NCI-H1048 (cell line): ENCODE data around the gene OSBPL2.

Source experiments
- DNase-seq: peaks from one replicate; lab custom pipeline; 2025; lab: John Stamatoyannopoulos, UW

The OSBPL2 gene

DNA sequence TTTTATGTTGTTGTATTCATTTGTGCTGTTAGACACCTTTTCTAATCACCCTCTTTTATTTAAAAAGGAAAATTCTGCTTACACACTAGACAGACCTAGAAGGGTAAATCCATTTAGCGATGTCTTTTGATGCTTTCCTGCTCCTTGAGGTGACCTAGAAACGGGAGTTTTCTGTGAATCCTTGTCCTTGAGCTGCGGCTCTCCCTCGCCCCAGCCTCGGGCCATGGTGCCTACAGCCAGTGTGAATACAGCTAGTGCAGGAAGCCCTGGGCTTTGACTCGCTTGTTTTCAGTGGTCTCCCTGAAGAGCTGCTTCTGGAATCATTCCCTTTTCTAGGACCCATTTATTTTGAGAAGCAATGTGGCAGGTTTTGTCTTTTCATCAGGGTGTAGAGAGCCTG lies 46.8 kb downstream of the OSBPL2 start:
- DNase-seq: no peak

DNA sequence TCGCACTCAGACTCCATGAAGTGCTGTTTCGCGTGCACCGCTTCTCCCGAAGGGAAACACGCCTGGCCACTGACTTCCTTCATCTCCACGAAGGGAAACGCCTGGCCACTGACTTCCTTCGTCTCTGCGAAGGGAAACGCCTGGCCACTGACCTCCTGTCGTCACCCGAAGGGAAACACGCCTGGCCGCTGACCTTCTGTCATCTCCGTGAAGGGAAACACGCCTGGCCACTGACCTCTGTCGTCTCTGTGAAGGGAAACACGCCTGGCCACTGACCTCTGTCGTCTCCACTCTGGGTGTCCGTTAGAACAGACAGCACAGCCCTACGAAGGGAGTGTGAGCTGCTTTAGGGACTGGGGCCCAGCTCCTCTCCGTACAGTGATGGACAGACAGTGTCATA lies 47.4 kb downstream of the OSBPL2 start:
- DNase-seq: no peak

DNA sequence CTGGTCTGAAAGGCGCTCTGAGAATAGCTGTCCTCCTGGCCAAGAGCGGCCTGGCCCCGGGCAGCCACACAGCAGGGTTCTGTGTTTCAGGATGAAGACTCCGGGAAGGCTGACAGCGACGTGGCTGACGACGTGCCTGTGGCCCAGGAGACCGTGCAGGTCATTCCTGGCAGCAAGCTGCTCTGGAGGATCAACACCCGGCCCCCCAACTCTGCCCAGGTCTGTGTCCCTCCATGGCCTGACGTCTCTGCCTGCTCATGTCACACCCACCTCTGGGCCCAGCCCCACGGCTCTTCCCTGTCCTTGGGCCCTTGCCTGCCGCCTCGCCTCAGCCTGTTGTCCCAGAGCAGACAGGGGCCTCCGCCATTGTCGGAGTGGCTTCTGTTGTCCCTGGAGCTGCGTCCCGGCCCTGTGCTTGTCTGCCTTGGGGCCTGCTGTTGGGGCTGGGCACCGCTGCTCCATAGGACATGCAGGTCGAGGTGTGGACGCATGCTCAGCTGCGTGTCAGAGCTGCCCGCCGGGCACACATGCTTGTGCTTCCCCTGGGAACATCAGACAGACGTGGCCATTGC lies 48.3 kb downstream of the OSBPL2 start:
- no peak for DNase-seq

DNA sequence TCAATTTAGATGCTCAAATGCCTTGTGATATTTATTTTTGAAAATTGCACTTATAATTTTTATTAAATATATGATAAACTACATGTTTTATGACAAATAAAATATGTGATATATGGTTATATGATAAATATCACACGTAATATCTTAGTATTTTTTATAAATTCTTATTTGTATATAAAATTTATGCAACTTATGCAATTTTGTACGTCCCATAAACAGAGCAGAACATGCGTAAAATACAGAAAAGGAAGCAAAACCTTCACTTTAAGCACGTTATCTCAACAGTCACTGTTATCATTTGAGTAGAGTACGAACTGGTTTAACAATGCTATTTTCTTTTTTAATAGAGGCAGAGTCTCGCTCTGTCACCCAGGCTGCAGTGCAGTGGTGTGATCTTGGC lies 48.8 kb downstream of the OSBPL2 start:
- no peak for DNase-seq

DNA sequence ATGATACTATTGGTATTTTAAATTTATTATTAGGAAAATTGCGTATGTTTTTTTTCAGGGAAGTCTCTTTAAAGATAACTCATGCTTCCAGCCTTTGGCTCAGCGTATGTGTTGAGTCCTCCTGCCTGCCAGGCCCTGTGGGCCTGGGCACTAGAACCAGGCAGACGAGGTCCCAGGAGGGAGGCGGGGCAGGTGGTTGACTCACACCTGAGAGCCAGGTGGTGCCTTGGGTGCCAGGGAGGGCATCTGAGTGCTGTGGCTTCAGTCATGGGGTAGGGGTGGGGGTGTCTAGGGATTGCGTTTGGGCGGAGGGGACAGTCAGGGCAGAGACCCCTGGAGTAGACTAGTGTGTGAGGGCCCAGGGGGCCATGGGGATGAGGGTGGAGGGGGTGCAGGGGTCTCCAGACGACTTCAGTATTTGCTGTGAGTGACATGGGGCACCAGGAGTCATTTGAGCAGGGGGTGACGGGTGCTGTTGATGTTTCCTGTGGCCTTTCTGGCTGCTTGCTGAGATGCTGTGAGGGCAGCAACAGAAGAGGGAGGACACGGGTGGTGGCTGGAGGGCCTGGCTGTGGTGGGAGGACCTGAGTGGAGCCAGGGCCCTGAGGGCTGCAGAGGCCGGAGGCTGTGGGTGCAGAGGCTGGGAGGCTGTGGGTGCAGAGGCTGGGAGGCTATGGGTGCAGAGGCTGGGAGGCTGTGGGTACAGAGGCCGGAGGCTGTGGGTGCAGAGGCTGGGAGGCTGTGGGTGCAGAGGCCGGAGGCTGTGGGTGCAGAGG lies 49.6 kb downstream of the OSBPL2 start:
- DNase-seq: no peak

DNA sequence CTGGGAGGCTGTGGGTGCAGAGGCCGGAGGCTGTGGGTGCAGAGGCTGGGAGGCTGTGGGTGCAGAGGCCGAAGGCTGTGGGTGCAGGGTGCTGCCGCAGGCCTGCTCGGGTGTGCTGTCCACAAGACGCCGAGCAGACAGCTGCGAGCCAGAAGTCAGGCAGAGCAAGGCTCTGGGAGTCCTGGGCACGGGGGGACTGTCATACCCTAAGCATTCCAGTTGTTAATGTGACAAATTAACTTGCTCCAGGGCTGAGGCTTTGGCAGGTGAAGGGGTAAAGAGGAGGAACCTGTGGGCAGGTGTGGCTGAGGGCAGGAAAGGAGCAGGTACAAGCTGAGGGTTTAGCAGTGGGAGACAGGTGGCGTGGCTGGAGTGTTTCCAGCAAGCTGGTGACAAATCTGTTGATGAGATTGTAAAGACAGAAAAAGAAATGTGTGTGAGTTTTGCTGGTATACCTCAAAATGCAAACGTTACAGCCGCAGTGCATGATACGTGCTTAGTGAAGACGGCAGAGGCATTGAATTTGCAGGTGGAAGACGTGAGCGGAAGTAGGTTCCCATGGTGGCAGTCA lies 50.3 kb downstream of the OSBPL2 start:
- no peak for DNase-seq

DNA sequence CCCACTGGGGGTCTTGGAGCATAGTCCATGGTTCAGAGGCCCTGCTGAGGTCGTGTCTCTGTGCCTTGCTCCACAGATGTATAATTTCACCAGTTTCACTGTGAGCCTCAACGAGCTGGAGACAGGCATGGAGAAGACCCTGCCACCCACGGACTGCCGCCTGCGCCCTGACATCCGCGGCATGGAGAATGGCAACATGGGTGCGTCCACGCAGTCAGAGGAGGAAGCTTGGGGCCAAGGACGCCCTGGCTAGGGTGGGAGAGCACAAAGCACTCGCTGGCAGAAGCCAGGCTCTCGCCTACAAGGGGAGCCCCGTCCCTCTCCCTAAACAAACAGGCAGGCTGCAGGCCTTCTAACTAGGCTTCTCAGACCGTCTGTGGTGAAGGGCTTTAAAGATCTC lies 50.8 kb downstream of the OSBPL2 start:
- DNase-seq: no peak

DNA sequence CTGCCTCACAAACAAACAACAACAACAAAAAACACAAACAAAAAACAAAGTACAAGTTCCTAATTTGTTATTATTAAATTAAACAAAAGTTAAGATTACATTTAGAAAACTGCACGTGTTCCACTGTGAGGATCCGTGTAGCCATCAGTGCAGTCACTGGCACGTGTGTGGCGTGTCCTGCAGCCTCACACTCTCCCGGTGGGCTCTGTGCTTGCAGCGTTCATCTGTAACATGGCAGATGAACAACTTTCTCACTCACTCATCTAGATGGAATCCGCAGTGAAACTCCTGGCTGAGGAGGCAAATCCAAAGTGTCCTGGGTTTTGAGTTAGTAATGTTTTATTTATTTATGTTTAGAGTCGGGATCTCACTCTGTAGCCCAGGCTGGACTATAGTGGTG lies 51.6 kb downstream of the OSBPL2 start:
- DNase-seq: no peak

DNA sequence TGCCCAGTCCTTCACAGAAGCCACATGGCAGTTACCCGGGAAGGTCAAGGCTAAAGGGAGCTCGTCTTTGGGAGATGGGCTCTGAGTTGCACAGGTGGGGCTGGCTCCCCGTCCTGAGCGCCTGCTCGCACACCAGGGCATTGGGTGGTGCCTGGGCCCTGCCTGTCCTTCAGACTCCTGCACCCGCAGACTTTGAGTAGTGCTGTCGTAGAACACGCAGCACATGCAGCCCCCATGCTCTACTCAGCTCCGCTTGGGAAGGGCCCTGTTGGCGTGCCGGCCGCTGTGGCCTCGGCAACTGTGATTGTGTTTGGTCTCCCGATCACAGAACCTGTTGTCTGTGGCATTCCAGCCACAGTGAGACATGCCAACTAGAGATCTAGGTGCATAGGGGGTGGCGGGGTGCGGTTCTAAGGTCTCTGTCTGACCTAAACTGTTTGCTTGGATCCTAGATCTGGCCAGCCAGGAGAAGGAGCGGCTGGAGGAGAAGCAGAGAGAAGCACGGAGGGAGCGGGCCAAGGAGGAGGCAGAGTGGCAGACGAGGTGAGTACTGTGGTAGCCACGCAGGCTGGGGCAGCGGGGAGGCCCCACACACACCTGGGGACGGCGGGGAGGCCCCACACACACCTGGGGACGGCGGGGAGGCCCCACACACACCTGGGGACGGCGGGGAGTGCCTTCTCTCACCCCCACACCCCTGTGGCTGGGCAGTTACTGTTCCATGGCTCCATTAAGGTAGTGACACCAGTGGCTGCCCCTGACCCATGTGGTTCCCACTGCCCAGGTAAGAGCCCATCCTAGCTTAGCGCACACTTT lies 53.1 kb downstream of the OSBPL2 start:
- no peak for DNase-seq

DNA sequence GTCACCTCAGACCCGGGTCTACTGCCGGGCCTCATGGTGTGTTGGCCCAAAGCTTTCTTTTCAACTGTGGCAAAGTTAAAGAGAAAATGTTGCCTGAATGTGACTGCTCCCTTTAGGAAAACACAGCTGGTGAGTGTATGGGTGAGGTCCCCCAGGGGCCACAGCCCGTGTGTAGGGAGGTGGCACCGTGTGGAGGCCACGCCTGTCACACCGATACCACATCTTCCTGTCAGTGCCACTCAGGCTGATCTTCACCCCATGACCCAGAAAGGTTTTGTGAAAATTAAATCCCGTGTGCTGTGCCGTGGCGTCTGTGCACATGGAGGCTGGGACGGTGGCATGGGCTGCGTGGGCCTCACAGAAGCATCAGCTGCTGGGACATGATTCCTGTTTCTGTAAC lies 53.8 kb downstream of the OSBPL2 start:
- no peak for DNase-seq

DNA sequence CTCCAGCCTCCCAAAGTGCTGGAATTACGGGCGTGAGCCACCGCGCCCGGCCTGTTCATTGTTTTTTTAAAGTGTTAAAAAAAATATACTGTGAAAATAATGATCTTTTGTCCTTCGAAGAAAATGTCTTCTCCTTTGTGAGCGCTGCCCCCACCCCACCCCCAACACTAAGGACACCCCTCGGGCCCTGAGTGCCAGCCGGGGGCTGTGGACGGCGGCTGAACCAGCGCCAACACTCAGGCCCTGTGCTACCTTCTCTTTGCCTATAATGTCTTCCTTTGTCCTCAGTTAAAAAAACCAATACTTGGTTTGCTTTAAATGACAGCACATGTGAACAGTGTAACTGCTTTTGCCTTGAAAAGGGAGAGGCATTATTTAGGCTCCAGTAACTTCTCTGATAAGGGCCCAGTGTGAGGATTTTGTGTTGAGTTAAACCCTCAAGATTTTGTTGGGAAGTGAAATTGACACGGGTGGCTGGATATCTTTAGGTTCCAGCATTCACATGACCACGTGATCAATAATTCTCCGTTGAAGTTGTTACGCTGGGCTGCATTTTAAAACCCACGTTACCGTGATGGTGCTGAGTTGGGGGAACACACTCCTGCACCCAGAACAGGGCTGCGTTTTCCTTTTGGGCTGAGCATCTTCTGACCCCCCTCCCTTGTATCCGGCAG lies 54.9 kb downstream of the OSBPL2 start:
- DNase-seq: no peak

DNA sequence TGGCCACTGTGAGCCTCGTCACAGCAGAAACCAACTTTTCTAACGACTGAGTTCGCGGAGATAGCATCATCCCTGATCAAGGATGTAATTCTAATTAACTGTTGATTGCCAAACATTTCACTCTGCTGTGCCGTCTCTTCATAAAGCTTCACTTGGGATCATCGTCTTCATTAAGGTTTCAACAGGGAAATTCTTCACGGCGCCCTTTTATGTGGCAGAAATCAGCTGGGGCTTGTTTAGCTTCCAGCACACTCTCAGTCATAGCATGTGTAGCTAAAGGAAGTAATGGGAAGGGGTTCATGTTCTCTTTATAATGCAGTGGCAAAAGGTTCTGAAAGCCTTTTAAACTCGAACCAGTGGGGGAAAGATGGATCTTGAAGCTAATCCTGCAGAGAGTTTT lies 55.6 kb downstream of the OSBPL2 start:
- DNase-seq: no peak

DNA sequence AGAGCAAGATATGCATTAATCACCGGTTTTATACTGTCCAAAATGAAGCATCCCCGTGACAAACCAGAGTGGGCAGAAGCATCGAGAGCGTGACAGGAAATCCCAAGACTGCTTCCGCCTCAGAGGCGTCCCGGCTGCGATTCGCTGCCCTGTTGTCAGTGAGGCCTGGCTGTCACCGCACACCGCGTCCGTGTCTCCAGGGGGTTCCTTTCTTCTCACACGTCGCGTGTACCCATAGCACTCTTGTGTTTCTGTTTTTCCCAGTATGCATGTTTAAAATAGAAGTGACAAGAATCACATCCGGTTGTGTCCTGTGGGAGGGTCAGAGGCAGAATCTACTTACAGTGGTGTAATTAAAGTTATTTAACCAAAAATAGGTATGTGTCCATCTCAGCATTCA lies 56.2 kb downstream of the OSBPL2 start:
- DNase-seq: no peak

DNA sequence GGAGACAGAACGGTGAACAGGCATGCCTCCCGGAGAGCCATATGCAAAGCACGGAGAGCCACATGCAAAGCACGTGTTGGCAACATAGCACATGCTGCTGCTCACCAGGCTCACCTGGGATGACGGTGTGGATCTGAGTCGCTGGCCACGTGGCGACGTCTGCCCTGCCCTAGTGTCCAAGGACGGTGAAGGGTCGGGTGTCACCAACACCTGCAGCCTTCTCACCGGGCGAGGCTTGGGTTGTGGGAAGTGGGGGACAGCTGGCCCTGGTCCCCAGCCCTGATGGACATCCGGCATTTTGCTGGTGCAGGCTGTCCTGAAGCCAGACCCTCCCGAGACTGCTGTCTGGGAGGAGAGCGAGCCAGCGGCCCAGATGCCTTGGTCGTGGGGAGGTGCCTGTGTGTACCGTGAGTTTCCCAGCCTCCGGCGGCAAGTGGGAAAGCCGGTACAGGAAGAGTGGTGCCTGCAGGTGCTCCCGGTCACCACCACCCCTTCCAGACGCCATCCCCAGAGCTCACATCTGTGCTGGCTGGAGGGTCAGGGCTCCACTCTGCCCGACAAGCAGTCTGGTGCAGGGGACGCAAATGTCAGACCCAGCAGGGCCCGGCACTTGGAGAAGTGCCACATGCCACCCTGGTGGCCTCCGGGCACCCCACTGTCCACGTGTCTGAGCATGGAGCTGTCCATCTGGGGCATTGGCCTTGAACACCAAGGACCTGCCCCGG lies 58.6 kb downstream of the OSBPL2 start:
- no peak for DNase-seq

DNA sequence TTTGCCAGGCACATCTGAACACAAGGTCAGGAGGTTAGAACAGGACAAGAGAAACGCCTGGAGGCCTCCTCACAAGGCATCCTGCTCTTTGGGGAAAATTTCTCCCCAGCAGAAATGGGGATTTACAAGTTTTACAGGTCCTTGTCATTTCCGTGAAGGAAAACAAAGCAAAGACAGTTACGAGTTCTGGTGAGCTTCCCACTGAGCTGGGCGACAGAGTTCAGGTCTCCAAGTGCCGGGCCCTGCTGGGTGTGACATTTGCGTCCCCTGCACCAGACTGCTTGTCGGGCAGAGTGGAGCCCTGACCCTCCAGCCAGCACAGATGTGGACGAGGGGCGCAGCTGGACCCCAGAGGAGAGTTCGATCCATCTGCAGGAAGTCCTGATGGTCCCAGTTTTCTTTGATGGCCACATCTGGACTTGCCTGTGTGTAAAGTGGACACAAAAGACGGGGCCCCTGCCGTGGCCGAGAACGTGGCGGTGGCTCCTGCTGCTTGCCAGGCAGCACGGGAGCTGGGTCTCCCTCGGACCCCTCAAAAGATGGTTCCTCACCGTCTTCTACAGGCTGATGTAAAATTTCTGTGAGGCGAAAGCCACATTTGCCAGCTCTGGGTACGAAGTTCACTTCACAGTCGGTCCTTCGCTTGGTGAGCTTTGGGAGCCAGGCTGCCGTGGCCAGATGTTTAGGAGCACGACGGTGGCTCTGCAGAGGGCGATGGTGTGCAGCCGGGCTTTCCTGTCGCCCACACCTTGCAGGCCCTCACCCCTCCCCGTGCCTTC lies 59.3 kb downstream of the OSBPL2 start:
- DNase-seq: no peak

DNA sequence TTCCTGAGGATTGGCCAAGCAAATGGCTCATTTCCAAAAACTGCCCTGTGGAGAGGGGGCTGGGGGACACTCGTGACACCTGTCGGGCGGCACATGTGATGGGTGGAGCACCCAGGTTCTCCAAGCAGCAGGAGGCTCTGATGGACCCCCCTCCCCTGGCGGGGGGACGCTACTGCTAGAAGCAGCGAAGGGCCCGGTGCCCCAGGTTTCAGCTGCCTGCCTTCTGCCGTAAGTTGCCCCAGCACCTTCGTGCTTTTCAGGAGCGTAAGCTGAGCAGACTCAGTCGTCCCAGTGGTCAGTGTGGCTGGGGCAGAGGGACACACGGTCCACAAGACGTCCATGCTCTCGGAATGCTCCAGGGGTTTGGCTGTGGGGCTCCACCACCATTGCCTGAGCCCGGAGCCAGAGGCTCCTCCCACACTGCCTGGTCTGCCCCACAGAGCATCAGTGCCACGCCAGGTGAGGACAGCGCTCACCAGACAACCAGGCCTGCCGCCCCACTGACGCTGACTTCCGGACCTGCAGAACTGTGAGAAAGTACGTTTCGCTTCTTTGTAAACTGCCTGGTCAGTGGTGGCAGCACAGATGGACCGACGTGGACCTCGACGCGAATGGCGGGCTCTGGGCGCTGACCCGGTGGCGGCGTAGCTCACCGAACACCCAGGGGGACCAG lies 60.4 kb downstream of the OSBPL2 start:
- no peak for DNase-seq

DNA sequence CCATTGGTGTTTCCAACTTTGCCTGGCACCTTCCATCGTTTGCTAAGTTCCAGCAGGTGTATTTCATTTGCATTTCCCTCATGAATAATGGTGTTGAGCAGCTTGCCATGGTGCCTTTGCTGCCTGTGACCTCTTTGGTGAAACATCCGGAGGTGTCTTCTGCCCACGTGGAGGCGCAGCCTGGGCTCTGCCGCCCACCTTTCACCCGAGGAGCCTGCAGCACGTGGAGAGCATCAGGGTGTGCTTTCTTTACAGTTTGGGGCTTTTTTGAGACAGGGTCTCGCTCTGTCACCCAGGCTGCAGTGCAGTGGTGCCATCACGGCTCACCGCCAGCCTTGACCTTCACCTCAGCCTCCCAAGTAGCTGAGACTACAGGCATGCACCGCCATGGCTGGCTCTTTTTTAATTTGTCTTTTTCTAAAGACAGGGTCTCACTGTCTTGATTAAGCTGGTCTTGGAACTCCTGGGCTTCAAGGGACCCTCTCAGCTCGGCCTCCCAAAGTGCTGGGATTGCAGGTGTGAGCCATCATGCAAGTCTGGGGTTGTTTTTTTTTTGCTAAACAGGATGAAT lies 61.4 kb downstream of the OSBPL2 start:
- DNase-seq: no peak

DNA sequence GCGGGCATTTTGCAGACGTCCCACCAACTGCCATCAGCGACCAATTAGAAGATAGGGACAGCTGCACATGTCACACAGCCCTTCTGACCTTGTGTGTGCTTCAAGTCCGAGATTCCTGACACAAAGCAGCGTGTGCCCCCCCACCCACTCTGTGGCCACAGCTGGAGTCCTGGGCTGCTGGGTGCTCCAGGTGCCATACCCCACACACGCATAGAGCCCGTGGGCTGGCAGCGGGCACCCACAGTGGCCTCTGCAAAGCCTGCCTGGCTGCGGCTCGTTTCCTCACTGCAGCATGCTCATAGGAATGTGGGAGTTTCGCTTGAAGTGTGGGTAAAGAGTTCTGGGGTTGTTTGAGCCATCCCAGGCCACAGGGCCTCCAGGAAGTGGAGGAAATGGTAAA lies 62.0 kb downstream of the OSBPL2 start:
- DNase-seq: no peak

DNA sequence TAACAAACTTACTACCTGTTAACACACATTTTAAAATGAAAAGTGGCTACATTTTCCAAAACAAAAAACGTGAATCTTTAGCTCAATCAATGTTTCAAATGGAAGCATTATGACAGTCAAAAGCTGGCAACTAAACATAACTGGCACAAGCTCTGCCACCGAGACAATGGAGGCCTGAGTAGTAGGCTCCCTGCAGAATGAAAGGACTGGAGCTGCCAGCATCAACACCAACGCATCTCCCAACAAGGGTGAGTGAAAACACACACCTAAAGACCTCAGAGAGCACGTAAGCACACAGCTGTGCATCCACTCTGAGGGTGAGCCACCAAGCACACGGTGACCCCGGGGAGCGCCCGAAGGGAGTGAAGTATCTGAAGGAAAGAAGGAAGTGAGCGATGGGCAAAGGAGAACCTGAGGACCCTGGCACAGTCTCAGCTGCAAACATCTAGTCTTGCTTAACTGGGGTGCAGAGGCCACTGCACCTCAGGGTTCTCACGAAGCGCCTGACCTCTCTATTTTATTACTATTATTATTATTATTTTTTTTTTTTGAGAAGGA lies 62.9 kb downstream of the OSBPL2 start:
- DNase-seq: no peak
